Vagina (tissue), 2 donors: ENCODE measurements around the gene CTNNA3.

Source experiments
- POLR2A ChIP-seq, 2 donors: fragments of 450-650 bp; IDR thresholded peaks; one replicate each; pipeline ENCODE4 v1.6.1; 2017; ENCODE audit warnings: antibody characterized with exemption in 2 of 2, mild to moderate bottlenecking in 2 of 2, moderate library complexity in 2 of 2
- POLR2AphosphoS5 ChIP-seq, 2 donors: sonication (generic); formaldehyde crosslinking; IDR thresholded peaks; one replicate each; pipeline ENCODE4 v1.9.0; 2017; ENCODE audit warnings: antibody characterized with exemption in 2 of 2, mild to moderate bottlenecking in 2 of 2, low read depth in 1 of 2; ENCODE audit not compliant: insufficient read depth in 1 of 2
- TF ChIP-seq, protein P1 (sequence below), 3 experiments: fragments of 450-650 bp in 2 of 3; fragments of 200-600 bp in 1 of 3; sonication (generic) in 1 of 3; IDR thresholded peaks; one replicate each; pipeline ENCODE4 v1.5.1; 2017 to 2019; ENCODE audit warnings: antibody characterized with exemption in 3 of 3, mild to moderate bottlenecking in 2 of 3, moderate library complexity in 2 of 3

DNA sequence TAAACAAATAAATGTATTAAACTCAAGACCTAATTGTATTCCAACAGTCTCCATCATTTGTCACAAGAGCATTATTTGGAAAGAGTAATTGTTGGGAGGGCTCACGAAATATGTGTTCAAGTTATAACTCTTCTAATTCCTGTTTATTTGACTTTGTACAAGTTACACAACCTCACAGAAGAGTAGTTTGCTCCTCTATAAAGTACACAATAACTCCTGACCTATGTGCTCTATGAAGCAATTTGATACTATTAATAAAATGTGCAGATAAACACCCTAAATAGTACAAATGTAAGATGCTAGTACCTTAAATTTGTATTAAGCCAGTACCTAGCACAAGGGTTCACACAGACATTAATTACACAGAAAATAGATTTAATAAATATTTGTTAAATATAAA lies 484.3 kb downstream of the CTNNA3 start:
- TF ChIP-seq POLR2AphosphoS5 (IDR thresholded peaks at IDR 0.05; ENCODE audit: insufficient read depth in 1 of 2, low read depth in 1 of 2) (no peak), POLR2A (IDR thresholded peaks at IDR 0.05) (no peak)
- TF ChIP-seq, protein P1, sequence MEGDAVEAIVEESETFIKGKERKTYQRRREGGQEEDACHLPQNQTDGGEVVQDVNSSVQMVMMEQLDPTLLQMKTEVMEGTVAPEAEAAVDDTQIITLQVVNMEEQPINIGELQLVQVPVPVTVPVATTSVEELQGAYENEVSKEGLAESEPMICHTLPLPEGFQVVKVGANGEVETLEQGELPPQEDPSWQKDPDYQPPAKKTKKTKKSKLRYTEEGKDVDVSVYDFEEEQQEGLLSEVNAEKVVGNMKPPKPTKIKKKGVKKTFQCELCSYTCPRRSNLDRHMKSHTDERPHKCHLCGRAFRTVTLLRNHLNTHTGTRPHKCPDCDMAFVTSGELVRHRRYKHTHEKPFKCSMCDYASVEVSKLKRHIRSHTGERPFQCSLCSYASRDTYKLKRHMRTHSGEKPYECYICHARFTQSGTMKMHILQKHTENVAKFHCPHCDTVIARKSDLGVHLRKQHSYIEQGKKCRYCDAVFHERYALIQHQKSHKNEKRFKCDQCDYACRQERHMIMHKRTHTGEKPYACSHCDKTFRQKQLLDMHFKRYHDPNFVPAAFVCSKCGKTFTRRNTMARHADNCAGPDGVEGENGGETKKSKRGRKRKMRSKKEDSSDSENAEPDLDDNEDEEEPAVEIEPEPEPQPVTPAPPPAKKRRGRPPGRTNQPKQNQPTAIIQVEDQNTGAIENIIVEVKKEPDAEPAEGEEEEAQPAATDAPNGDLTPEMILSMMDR (IDR thresholded peaks at IDR 0.05): no peak
